ENCODE measurements around the gene FRMD1.
"Not testable (repeated sequence)": the region's sequence is repeated elsewhere in the genome, so short reads cannot be mapped to it uniquely, and the experiment has no call there.

Gene FRMD1

DNA sequence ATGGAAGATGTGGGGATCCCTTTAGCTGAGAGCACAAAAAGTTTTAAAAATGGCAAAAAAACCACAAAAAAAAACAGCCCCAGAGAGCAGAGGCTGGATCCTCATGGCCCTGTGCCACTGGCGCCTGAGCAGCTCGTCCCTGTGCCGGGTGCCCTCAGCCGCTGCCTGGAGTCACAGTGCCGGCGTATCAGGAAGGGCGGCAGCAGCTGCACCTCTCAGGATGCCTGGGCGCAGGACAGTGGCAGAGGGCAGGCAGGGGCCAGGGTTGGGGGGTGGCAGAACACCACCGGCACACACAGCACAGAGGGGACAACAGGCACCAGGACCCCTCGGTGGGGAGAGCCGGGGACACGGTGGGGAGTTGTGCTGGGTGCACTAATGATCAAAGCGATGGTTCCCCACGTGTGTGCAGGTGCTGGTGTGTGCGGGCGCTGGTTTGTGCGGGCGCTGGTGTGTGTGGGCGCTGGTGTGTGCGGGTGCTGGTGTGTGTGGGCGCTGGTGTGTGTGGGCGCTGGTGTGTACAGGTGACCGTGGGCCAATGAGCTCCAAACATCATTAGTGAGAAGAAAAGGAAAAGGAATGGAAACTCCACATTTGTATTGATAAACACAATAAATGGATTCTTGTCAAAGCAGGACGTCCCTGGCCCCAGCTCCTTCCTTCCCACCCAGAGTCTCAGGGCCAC is 1.5 kb upstream of the FRMD1 start:
- Mint-ChIP-seq H3K9me3 (no peaks in the 10 kb centered on the region), H3K4me3 (no peak overlapping the region), H3K27ac (no peak overlapping the region), H3K27me3 (peaks cover 12% of the 10 kb centered on the region), H3K4me1 (no peaks in the 10 kb centered on the region)
- ATAC-seq: peak; percentile 21
- no peak for DNase-seq

- ATAC-seq: peak; percentile 51
- no peaks in the 10 kb centered on the region for H3K9me3 Mint-ChIP-seq
- no peak overlapping the region for H3K27ac Mint-ChIP-seq
Observed at GRCh38 chr6:168078175-168078942, 653 bp downstream of the FRMD1 start.

GRCh38 chr6:168077401-168077800 is 1.6 kb downstream of the FRMD1 start:
- DNase-seq, H3K27ac Mint-ChIP-seq, H3K4me3 Mint-ChIP-seq, H3K27me3 Mint-ChIP-seq, ATAC-seq, H3K4me1 Mint-ChIP-seq, H3K9me3 Mint-ChIP-seq: not testable (repeated sequence)

More at GRCh38 chr6:168078175-168078942, 653 bp downstream of the FRMD1 start:
- Mint-ChIP-seq H3K27me3 (peaks cover 4% of the 10 kb centered on the region), H3K4me3 (no peak overlapping the region), H3K4me1 (no peaks in the 10 kb centered on the region)
- DNase-seq: no peak

DNA sequence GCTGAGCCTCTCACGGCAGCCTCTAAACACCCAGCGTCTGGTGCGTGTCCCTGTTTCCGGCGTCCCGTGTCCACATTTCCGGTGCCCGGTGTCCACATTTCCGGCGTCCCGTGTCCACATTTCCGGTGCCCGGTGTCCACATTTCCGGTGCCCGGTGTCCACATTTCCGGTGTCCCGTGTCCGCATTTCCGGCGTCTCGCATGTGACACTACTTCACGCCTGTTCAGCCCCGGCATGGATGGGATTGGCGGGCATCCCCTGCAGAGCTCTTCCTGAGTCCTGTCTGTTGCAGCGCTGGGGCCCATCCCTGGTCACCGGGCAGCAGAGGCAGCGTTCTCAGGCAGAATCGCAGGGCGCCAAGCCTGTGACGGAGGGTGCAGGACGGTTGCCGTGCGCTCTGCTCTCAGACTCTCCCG is 3.2 kb downstream of the FRMD1 start:
- H3K4me3 Mint-ChIP-seq: no peak overlapping the region
- DNase-seq: no peak
- H3K9me3 Mint-ChIP-seq: no peaks in the 10 kb centered on the region
- H3K4me1 Mint-ChIP-seq: no peaks in the 10 kb centered on the region
- no peaks in the 10 kb centered on the region for H3K27me3 Mint-ChIP-seq
- no peak overlapping the region for H3K27ac Mint-ChIP-seq
- no peak for ATAC-seq

DNA sequence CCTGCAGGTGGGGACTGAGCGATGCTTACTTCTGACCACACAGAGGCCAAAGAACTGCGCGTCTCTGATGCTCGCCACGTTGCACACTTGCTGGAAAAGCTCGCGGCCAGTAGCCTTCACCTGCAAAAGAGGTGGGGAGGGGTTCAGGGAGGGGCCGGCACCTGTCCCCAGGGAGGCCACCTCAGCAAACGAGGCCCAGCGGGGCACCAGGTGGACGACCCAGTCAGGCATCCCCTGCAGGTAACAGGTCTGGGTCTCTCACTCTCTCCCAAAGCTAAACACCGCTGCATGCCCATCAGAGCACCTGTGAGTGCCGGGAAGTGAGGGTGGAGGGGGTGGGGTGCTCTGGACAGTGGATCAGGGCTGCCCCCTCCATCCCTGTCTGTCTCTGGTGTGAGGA is 3.8 kb downstream of the FRMD1 start:
- ATAC-seq (no peak), DNase-seq (no peak)
- H3K27me3 Mint-ChIP-seq: no peaks in the 10 kb centered on the region
- H3K27ac Mint-ChIP-seq: no peak overlapping the region
- no peak overlapping the region for H3K4me3 Mint-ChIP-seq
- no peaks in the 10 kb centered on the region for H3K9me3 Mint-ChIP-seq
- no peaks in the 10 kb centered on the region for H3K4me1 Mint-ChIP-seq

- ATAC-seq (no peak), DNase-seq (no peak)
- peaks cover 9% of the 10 kb centered on the region for H3K27me3 Mint-ChIP-seq
- no peaks in the 10 kb centered on the region for H3K9me3 Mint-ChIP-seq
- no peaks in the 10 kb centered on the region for H3K4me1 Mint-ChIP-seq
- no peak overlapping the region for H3K4me3 Mint-ChIP-seq
- no peak overlapping the region for H3K27ac Mint-ChIP-seq
Observed at GRCh38 chr6:168073937-168074730, 4.9 kb downstream of the FRMD1 start.

GRCh38 chr6:168072730-168073129 is 6.3 kb downstream of the FRMD1 start:
- Mint-ChIP-seq H3K27me3 (peaks cover 9% of the 10 kb centered on the region), H3K4me3 (no peak overlapping the region), H3K9me3 (no peaks in the 10 kb centered on the region), H3K4me1 (no peaks in the 10 kb centered on the region), H3K27ac (no peak overlapping the region)
- DNase-seq (no peak), ATAC-seq (no peak)

DNA sequence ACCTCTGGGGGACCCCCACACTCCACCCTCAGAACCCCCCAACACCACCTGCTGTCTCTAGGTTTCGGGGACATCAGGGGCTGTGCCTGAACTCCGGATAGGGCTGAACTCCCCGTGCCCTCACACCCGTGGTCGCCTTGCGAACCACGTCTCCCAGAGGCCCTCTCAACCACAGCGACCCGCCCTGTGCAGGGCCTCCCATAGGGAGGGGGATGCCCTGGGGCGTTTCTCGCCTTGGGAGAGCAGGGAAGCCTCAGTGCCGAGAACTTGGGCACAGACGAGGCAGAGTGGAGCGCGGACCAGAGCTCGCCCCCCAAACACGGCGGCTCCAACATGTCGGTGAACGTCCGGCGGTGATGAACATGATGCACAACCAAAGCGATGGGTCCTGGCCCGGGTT is 6.8 kb downstream of the FRMD1 start:
- H3K27me3 Mint-ChIP-seq: peaks cover 9% of the 10 kb centered on the region
- DNase-seq (no peak), ATAC-seq (no peak)
- no peak overlapping the region for H3K4me3 Mint-ChIP-seq
- no peaks in the 10 kb centered on the region for H3K9me3 Mint-ChIP-seq
- no peaks in the 10 kb centered on the region for H3K4me1 Mint-ChIP-seq
- no peak overlapping the region for H3K27ac Mint-ChIP-seq

- no peaks in the 10 kb centered on the region for H3K4me1 Mint-ChIP-seq
- H3K4me3 Mint-ChIP-seq: no peak overlapping the region
- no peaks in the 10 kb centered on the region for H3K9me3 Mint-ChIP-seq
- H3K27me3 Mint-ChIP-seq: peaks cover 9% of the 10 kb centered on the region
- no peak overlapping the region for H3K27ac Mint-ChIP-seq
- ATAC-seq: no peak
- DNase-seq: no peak
Observed at GRCh38 chr6:168071620-168072019, 7.4 kb downstream of the FRMD1 start.

DNA sequence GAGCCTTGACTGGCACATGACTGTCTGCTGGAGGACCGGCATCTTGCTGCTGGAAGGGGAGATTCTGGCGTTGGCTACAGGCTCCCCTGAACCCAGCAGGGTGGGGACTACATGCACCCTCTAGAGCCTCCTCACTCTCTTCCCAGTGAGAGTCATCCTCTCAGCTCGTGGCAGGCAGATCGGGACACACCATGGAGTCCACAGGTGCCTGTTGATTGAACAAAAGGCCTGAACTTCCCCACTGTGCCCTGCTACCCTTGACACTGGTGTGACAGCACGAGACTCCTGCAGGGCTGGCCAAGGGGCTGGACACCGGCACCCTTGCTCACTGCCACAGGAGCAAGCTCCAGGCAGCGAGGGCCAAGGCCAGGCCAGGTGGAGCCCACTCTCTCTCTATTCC is 8.2 kb downstream of the FRMD1 start:
- DNase-seq: no peak
- Mint-ChIP-seq H3K4me3 (no peak overlapping the region), H3K9me3 (no peaks in the 10 kb centered on the region), H3K27ac (no peak overlapping the region), H3K27me3 (peaks cover 9% of the 10 kb centered on the region), H3K4me1 (no peaks in the 10 kb centered on the region)
- no peak for ATAC-seq

- Mint-ChIP-seq H3K4me3 (no peak overlapping the region), H3K9me3 (no peaks in the 10 kb centered on the region), H3K27me3 (peaks cover 9% of the 10 kb centered on the region), H3K4me1 (no peaks in the 10 kb centered on the region), H3K27ac (no peak overlapping the region)
- DNase-seq (no peak), ATAC-seq (peak; percentile 55)
Observed at GRCh38 chr6:168067081-168067759, 11.8 kb downstream of the FRMD1 start.

DNA sequence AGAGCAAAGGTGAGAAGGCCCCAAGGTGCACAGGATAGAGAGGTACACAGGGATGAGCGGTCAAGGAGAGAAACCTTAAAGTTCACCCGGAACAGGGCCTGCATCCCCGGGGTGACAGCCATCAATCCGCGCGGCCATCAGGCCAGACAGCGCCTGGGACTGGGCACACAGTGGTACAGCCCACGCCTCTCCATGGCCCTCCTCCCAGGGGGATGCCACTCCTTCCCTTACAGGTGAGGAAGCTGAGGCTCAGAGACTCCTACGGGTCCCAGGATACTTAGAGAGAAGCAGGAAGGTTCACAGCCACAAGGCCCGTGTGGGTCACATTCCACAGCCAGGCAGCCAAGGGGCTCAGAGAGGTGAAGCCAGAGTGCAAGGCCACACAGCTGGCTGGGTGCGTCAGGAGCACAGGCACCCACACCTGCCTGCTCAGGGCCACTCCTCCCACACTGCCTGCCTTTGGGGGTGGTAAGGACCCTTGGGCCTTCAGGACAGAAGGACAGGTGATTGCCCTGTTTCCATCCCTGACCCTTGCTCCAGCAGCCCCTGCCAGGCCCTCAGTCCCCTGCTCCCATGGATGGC is 14.7 kb downstream of the FRMD1 start:
- Mint-ChIP-seq H3K4me3 (no peak overlapping the region), H3K27me3 (peaks cover under 1% of the 10 kb centered on the region), H3K27ac (no peak overlapping the region), H3K9me3 (no peaks in the 10 kb centered on the region), H3K4me1 (no peaks in the 10 kb centered on the region)
- DNase-seq (no peak), ATAC-seq (no peak)

GRCh38 chr6:168063431-168063830 is 15.6 kb downstream of the FRMD1 start:
- DNase-seq (no peak), ATAC-seq (no peak)
- Mint-ChIP-seq H3K27ac (no peak overlapping the region), H3K4me1 (no peaks in the 10 kb centered on the region), H3K4me3 (no peak overlapping the region), H3K9me3 (no peaks in the 10 kb centered on the region), H3K27me3 (no peaks in the 10 kb centered on the region)

DNA sequence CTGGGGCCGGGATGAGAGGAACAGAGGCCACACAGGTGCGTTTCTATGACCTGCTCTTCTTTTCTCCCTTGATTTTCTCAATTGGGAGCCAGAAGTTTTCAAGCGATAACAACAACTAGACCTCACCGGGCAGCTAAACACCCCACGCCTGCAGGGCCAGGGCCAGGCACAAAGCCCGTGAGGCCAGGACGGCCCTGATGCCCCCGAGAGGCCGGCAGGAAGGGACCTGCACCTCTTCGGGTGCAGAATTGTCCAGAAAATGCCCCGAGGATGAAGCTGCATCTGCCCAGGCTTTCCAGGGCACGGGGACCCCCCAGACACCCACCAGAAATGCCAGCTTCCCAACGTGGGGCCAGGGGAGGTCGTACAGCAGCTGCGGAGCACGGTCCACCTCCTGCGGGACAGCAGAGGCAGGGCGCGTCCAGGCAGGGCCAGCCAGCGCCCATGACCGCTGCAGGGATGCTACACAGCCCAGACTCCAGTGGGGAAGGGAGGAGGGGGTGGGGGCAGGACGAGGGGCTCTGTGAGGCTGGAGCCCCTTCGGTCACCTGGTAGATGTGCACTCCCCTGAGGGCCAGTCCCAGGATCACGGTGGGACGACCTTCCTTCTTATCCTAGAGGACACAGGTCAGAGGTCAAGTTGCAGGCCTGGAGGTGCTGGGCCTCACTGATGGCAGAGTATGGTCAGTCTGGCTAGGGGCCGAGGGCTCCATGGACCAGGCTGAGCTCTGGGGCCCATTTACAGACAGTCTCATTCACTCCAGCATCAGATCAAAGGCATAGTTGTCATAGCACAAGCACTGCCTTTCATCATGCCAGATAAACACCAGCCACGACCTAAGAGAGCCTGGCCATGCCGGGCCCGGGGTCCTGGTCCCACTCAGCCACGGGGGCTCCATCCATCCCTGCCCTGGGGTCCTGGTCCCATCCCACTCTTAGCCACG is 16.4 kb downstream of the FRMD1 start:
- Mint-ChIP-seq H3K4me3 (no peak overlapping the region), H3K9me3 (no peaks in the 10 kb centered on the region), H3K27me3 (no peaks in the 10 kb centered on the region), H3K4me1 (no peaks in the 10 kb centered on the region), H3K27ac (no peak overlapping the region)
- no peak for DNase-seq
- no peak for ATAC-seq

Data from stimulated activated naive CD8-positive, alpha-beta T cell treated with anti-CD3 and anti-CD28 coated beads, Interleukin-15, amount 100 ng/mL, for 72 hours (primary cell).